Hepatocyte (in vitro differentiated cells): ENCODE data around the gene NEUROG2. TPM values are rescaled to one million over a fixed set of nuclear protein-coding genes. Genes with fewer than 3 reads are reported as not detected.
"Not testable (repeated sequence)": the region's sequence is repeated elsewhere in the genome, so short reads cannot be mapped to it uniquely, and the experiment has no call there.

Experiments
- DNase-seq: peaks from one replicate; pipeline ENCODE4 v3.0.0-alpha.2; 2016; ENCODE audit warnings: low spot score
- H2AFZ ChIP-seq: fragments of 200-600 bp; sonication (generic); 2 replicates; pipeline ENCODE4 v1.6.0; 2016; ENCODE audit warnings: antibody characterized with exemption, mild to moderate bottlenecking
- H3K27ac ChIP-seq: fragments of 200-600 bp; sonication (generic); 2 replicates; pipeline ENCODE4 v1.5.1; 2016; ENCODE audit warnings: mild to moderate bottlenecking
- H3K27me3 ChIP-seq: fragments of 200-600 bp; sonication (generic); 2 replicates; pipeline ENCODE4 v1.6.1; 2016
- H3K36me3 ChIP-seq: fragments of 200-600 bp; sonication (generic); replicated peaks from 2 replicates; pipeline ENCODE4 v1.5.1; 2016; ENCODE audit warnings: low read depth; ENCODE audit not compliant: insufficient read depth
- H3K4me1 ChIP-seq: fragments of 200-600 bp; sonication (generic); 2 replicates; pipeline ENCODE4 v1.5.1; 2016; ENCODE audit warnings: mild to moderate bottlenecking, moderate library complexity; ENCODE audit not compliant: insufficient read depth
- H3K4me2 ChIP-seq: fragments of 200-600 bp; sonication (generic); 2 replicates; pipeline ENCODE4 v1.6.0; 2016
- H3K4me3 ChIP-seq: fragments of 200-600 bp; sonication (generic); 2 replicates; pipeline ENCODE4 v1.5.1; 2016; ENCODE audit warnings: mild to moderate bottlenecking
- H3K79me2 ChIP-seq: fragments of 200-600 bp; sonication (generic); 2 replicates; pipeline ENCODE4 v1.6.0; 2017; ENCODE audit warnings: mild to moderate bottlenecking
- H3K9me2 ChIP-seq: fragments of 200-600 bp; sonication (generic); replicated peaks from 2 replicates; pipeline ENCODE4 v1.6.0; 2017; ENCODE audit warnings: mild to moderate bottlenecking; ENCODE audit not compliant: insufficient read depth
- H3K9me3 ChIP-seq: fragments of 200-600 bp; sonication (generic); 2 replicates; pipeline ENCODE4 v1.5.1; 2016; ENCODE audit warnings: low read depth, mild to moderate bottlenecking
- H4K20me1 ChIP-seq: fragments of 200-600 bp; sonication (generic); 2 replicates; pipeline ENCODE4 v1.6.0; 2016; ENCODE audit warnings: mild to moderate bottlenecking; ENCODE audit not compliant: insufficient read depth, poor library complexity, severe bottlenecking
- EZH2 ChIP-seq: fragments of 200-600 bp; sonication (generic); IDR thresholded peaks from 2 replicates; pipeline ENCODE4 v1.6.1; 2016; ENCODE audit warnings: antibody characterized with exemption, mild to moderate bottlenecking, borderline replicate concordance
- EZH2phosphoT487 ChIP-seq: fragments of 200-600 bp; sonication (generic); IDR thresholded peaks from one replicate; pipeline ENCODE4 v1.6.1; 2018; ENCODE audit warnings: antibody characterized with exemption, mild to moderate bottlenecking, low read depth, moderate library complexity; ENCODE audit not compliant: unreplicated experiment, severe bottlenecking
- WGBS: methylation state at CpG from one replicate; pipeline ENCODE4 v1.1.6; 2016; ENCODE audit warnings: low lambda C conversion rate; ENCODE audit errors: missing lambda C conversion rate; 5-methylcytosine and 5-hydroxymethylcytosine counted together
- polyA plus RNA-seq: library from polyadenylated mRNA; unstranded; fragments of >200 nt; fragmentation: Nextera tagmentation; extraction: Ambion mirVana; gene quantifications from 2 replicates; pipeline ENCODE4 v1.2.1, GENCODE V29; 2016
- total RNA-seq: library from RNA; depleted of rRNA; stranded (reverse); fragments of >200 nt; gene quantifications from 2 replicates; pipeline ENCODE4 v1.2.3, GENCODE V29; 2014
- TF ChIP-seq, protein P1 (sequence below): fragments of 200-600 bp; sonication (generic); IDR thresholded peaks from 2 replicates; pipeline ENCODE4 v1.5.1; 2016; ENCODE audit warnings: antibody characterized with exemption, mild to moderate bottlenecking; ENCODE audit not compliant: poor library complexity

Gene NEUROG2
- total and polyA plus RNA-seq, 2 experiments from 2014 or later: 0.20 TPM; not detected in 1

DNA sequence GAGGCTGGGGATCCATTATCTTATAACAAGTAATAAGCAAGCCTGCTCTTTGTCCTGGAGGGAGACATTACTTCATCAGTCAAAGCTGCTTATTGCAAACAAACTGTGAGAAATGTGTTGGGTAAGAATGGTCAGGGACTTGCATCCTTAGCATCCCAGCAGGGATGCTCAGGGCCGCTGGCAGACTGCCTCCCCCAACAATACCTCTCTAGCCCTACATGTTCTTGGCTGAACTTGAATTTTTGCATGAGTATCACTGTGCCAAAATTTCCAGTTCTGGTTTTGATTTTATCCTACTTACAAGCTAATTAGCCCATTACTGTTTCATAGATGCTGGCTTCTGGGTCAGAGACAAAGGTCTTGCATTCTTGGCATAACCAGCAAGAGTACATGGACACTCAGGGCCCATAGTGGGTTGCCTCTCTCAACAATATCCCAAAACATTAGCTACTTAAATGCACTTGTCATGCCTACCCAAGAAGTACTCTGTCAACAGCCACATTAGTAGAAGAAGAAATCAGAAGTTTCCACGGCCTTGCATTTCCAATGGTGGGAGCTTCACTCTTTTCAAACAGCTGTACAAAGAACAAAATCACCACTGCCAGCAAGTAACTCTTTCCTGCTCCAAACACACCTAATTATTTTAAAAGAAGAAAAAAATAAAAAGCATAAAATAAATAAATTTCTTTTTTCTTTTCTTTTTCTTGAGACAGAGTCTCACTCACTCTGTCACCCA is 41.9 kb upstream of the NEUROG2 start:
- no peaks in the 10 kb centered on the region for H3K9me3 ChIP-seq
- no peak for TF ChIP-seq EZH2phosphoT487
- no peak for TF ChIP-seq EZH2
- TF ChIP-seq, protein P1, sequence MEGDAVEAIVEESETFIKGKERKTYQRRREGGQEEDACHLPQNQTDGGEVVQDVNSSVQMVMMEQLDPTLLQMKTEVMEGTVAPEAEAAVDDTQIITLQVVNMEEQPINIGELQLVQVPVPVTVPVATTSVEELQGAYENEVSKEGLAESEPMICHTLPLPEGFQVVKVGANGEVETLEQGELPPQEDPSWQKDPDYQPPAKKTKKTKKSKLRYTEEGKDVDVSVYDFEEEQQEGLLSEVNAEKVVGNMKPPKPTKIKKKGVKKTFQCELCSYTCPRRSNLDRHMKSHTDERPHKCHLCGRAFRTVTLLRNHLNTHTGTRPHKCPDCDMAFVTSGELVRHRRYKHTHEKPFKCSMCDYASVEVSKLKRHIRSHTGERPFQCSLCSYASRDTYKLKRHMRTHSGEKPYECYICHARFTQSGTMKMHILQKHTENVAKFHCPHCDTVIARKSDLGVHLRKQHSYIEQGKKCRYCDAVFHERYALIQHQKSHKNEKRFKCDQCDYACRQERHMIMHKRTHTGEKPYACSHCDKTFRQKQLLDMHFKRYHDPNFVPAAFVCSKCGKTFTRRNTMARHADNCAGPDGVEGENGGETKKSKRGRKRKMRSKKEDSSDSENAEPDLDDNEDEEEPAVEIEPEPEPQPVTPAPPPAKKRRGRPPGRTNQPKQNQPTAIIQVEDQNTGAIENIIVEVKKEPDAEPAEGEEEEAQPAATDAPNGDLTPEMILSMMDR: no peak
- no peaks in the 10 kb centered on the region for H3K27me3 ChIP-seq
- H2AFZ ChIP-seq: no peak overlapping the region
- WGBS: 93% methylated on average over 2 of the region's 2 CpGs
- no peaks in the 10 kb centered on the region for H3K79me2 ChIP-seq
- H3K4me3 ChIP-seq: no peak overlapping the region
- no peaks in the 10 kb centered on the region for H4K20me1 ChIP-seq
- H3K4me2 ChIP-seq: no peak overlapping the region
- no peak overlapping the region for H3K27ac ChIP-seq
- H3K9me2 ChIP-seq: no peaks in the 10 kb centered on the region
- no peaks in the 10 kb centered on the region for H3K36me3 ChIP-seq
- H3K4me1 ChIP-seq: no peaks in the 10 kb centered on the region
- DNase-seq: no peak

DNA sequence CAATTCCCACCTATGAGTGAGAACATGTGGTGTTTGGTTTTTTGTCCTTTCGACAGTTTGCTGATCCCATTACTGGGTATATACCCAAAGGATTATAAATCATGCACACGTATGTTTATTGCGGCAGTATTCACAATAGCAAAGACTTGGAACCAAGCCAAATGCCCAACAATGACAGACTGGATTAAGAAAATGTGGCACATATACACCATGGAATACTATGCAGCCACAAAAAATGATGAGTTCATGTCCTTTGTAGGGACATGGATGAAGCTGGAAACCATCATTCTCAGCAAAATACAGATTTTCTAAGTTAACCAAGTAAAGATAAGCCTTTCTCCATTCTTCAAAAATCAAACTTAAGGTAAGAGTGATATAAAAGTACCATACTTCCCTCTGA is 38.3 kb upstream of the NEUROG2 start:
- H3K79me2 ChIP-seq, H4K20me1 ChIP-seq, H3K4me3 ChIP-seq, H3K27me3 ChIP-seq, H3K36me3 ChIP-seq, H3K4me2 ChIP-seq, DNase-seq, H3K27ac ChIP-seq, H3K9me3 ChIP-seq, H3K4me1 ChIP-seq, H2AFZ ChIP-seq, H3K9me2 ChIP-seq: not testable (repeated sequence)
- 100% methylated on average over 2 of the region's 3 CpGs for WGBS

DNA sequence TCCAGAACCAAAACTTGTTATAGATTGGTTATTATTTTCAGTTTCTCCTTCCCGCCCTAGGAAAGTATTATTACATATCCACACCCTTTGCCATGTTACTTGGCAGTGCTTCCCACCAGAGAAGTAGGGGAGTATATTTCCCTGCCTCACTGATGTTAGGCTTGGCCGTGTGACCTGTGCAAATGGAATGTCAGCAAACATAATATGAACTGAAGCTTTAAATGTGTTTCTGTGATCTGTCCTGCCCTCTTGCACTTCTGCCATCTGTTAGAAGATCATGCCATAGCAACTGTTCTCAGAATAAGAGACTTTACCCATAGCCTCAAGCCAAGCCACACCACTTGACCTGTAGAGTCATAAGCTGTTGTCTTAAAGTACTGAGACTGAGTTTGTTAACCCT is 36.7 kb upstream of the NEUROG2 start:
- Histone ChIP-seq H2AFZ (no peak overlapping the region), H3K4me3 (no peak overlapping the region), H3K27ac (no peak overlapping the region), H3K79me2 (no peaks in the 10 kb centered on the region), H3K9me3 (no peaks in the 10 kb centered on the region), H3K4me1 (no peaks in the 10 kb centered on the region), H4K20me1 (no peaks in the 10 kb centered on the region), H3K9me2 (no peaks in the 10 kb centered on the region), H3K4me2 (no peak overlapping the region), H3K27me3 (no peaks in the 10 kb centered on the region), H3K36me3 (no peaks in the 10 kb centered on the region)
- TF ChIP-seq EZH2: no peak
- TF ChIP-seq, protein P1: no peak
- TF ChIP-seq EZH2phosphoT487: no peak
- 61% methylated on average over 2 of the region's 2 CpGs for WGBS
- no peak for DNase-seq

GRCh38 chr4:112550728-112551127 is 34.7 kb upstream of the NEUROG2 start:
- no peaks in the 10 kb centered on the region for H3K4me1 ChIP-seq
- H3K4me3 ChIP-seq: no peak overlapping the region
- no peak overlapping the region for H3K4me2 ChIP-seq
- no peaks in the 10 kb centered on the region for H3K9me3 ChIP-seq
- WGBS: 100% methylated on average over 2 of the region's 2 CpGs
- H3K79me2 ChIP-seq: no peaks in the 10 kb centered on the region
- H3K27ac ChIP-seq: no peak overlapping the region
- H3K27me3 ChIP-seq: no peaks in the 10 kb centered on the region
- DNase-seq: no peak
- TF ChIP-seq EZH2phosphoT487 (no peak), EZH2 (no peak)
- TF ChIP-seq, protein P1: no peak
- H3K36me3 ChIP-seq: no peaks in the 10 kb centered on the region
- no peaks in the 10 kb centered on the region for H4K20me1 ChIP-seq
- no peak overlapping the region for H2AFZ ChIP-seq
- no peaks in the 10 kb centered on the region for H3K9me2 ChIP-seq
